ENCODE data around the gene ETS1.

Gene ETS1

DNA sequence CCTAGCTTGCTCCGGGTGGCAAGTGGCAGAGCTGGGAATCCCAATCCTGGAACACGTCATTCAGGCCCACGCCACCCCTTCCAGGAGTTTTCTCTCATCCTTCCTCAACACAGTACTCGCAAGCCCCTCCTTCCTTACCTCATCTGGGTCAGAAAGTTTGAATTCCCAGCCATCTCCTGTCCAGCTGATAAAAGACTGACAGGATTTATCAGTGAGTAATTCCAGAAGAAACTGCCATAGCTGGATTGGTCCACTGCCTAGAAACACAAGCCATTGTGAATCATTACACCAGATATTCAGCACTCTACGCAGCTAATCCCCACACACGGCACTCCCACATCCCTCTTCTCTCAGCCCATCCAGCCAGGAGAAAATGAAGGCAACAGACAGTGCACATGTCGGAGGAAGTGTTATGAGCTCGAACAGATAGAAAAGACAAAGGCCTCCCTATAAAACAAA lies 124.0 kb downstream of the ETS1 start:
- TF ChIP-seq, protein P1, sequence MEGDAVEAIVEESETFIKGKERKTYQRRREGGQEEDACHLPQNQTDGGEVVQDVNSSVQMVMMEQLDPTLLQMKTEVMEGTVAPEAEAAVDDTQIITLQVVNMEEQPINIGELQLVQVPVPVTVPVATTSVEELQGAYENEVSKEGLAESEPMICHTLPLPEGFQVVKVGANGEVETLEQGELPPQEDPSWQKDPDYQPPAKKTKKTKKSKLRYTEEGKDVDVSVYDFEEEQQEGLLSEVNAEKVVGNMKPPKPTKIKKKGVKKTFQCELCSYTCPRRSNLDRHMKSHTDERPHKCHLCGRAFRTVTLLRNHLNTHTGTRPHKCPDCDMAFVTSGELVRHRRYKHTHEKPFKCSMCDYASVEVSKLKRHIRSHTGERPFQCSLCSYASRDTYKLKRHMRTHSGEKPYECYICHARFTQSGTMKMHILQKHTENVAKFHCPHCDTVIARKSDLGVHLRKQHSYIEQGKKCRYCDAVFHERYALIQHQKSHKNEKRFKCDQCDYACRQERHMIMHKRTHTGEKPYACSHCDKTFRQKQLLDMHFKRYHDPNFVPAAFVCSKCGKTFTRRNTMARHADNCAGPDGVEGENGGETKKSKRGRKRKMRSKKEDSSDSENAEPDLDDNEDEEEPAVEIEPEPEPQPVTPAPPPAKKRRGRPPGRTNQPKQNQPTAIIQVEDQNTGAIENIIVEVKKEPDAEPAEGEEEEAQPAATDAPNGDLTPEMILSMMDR (IDR thresholded peaks at IDR 0.05; ENCODE audit: poor library complexity, severe bottlenecking) = no peak
- Histone ChIP-seq H3K27me3 (ENCODE audit: insufficient read depth, poor library complexity, severe bottlenecking) (no peaks in the 10 kb centered on the region), H3K4me3 (ENCODE audit: severe bottlenecking) (no peak overlapping the region), H3K36me3 (ENCODE audit: low read depth) (peaks cover 93% of the 10 kb centered on the region), H3K4me1 (ENCODE audit: insufficient read depth, poor library complexity, severe bottlenecking) (peaks cover 7% of the 10 kb centered on the region), H3K9me3 (ENCODE audit: severe bottlenecking) (no peaks in the 10 kb centered on the region), H3K27ac (ENCODE audit: poor library complexity, severe bottlenecking) (peak overlapping the region; percentile 0)
- DNase-seq (ENCODE audit: low spot score) (no peak), ATAC-seq (ENCODE audit: low read depth) (no peak)

DNA sequence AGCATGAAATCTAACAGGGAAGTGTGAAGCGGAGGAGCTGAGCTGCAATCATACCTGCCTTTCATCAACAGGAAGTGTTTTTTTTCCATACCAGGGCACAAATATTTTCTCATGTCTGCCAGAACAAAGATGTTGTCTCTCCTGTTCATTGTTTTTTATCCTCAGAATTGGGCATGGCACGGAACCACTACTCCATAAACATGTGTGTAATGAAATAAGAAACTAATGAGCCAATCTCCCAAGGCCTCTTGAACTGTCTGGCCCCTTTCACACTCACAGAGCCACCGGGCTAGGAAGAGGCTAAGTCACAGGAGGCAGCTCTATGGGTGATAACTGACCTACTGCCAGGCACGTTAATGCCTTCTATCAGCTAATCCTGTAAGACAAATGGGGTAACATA lies 124.4 kb downstream of the ETS1 start:
- Histone ChIP-seq H3K4me1 (ENCODE audit: insufficient read depth, poor library complexity, severe bottlenecking) (peaks cover 7% of the 10 kb centered on the region), H3K27ac (ENCODE audit: poor library complexity, severe bottlenecking) (peak overlapping the region; percentile 0), H3K4me3 (ENCODE audit: severe bottlenecking) (no peak overlapping the region), H3K9me3 (ENCODE audit: severe bottlenecking) (no peaks in the 10 kb centered on the region), H3K36me3 (ENCODE audit: low read depth) (peaks cover 93% of the 10 kb centered on the region), H3K27me3 (ENCODE audit: insufficient read depth, poor library complexity, severe bottlenecking) (no peaks in the 10 kb centered on the region)
- DNase-seq (ENCODE audit: low spot score) (no peak), ATAC-seq (ENCODE audit: low read depth) (no peak)
- TF ChIP-seq, protein P1 (IDR thresholded peaks at IDR 0.05; ENCODE audit: poor library complexity, severe bottlenecking) = no peak

DNA sequence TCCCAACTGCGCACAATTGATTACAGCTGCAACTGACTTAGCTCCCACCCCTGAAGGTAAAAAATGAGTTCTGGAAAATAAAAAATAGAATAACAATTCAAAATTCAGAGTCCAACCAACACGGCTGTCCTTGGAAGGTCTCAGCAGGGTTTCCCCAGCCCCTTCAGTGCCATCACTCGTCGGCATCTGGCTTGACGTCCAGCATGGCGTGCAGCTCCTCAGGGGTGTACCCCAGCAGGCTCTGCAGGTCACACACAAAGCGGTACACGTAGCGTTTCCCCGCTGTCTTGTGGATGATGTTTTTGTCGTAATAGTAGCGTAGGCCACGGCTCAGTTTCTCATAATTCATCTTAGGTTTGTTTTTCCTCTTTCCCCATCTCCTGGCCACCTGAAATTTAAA lies 125.2 kb downstream of the ETS1 start:
- no peaks in the 10 kb centered on the region for H3K27me3 ChIP-seq (ENCODE audit: insufficient read depth, poor library complexity, severe bottlenecking)
- DNase-seq (ENCODE audit: low spot score) (no peak), ATAC-seq (ENCODE audit: low read depth) (no peak)
- H3K9me3 ChIP-seq (ENCODE audit: severe bottlenecking) = no peaks in the 10 kb centered on the region
- H3K36me3 ChIP-seq (ENCODE audit: low read depth) = peaks cover 95% of the 10 kb centered on the region
- H3K4me1 ChIP-seq (ENCODE audit: insufficient read depth, poor library complexity, severe bottlenecking) = peaks cover 7% of the 10 kb centered on the region
- TF ChIP-seq, protein P1 (IDR thresholded peaks at IDR 0.05; ENCODE audit: poor library complexity, severe bottlenecking) = no peak
- no peak overlapping the region for H3K27ac ChIP-seq (ENCODE audit: poor library complexity, severe bottlenecking)
- H3K4me3 ChIP-seq (ENCODE audit: severe bottlenecking) = no peak overlapping the region

DNA sequence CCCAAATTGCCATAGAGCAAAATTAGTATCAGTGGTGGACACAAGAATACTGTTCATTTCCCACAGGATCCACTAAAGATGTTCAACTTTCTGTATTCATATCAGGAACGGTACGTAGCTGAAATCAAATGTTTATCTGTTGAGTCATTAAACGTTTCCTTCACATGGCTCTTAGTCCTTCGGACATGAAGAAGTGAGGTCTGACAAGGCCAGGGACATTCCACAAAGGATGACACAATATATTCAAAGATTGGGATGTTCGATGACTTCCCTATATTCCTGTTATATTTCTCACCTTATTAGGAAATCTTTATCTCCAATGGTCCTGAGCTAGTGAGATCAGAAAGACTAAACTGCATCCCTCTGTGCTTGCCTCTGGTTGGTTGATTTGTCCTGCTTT lies 129.0 kb downstream of the ETS1 start:
- Histone ChIP-seq H3K27me3 (ENCODE audit: insufficient read depth, poor library complexity, severe bottlenecking) (no peaks in the 10 kb centered on the region), H3K27ac (ENCODE audit: poor library complexity, severe bottlenecking) (peak overlapping the region; percentile 42), H3K9me3 (ENCODE audit: severe bottlenecking) (no peaks in the 10 kb centered on the region), H3K4me3 (ENCODE audit: severe bottlenecking) (no peak overlapping the region), H3K36me3 (ENCODE audit: low read depth) (peaks cover 60% of the 10 kb centered on the region), H3K4me1 (ENCODE audit: insufficient read depth, poor library complexity, severe bottlenecking) (peaks cover 12% of the 10 kb centered on the region)
- DNase-seq (ENCODE audit: low spot score) (no peak), ATAC-seq (ENCODE audit: low read depth) (peak; percentile 49)
- TF ChIP-seq, protein P1 (IDR thresholded peaks at IDR 0.05; ENCODE audit: poor library complexity, severe bottlenecking) = no peak

DNA sequence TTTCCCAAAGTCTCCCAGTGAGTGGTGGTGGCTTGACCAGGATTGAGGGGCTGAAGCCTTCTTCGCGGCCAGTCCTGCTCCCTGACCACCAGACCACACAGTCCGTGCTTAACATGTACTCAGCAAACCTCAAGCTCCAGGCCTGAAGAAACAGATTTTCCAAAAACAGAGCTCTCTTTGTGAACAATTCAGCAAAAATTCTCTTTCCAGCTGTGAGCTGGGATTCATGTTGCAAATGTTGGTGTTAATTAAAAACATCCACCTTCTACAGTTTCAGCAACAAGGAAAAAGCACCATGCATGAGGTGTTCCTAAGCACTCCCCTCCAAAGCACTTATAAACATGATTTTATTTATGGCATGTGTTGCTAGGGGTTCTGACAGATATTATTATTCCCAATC lies 129.5 kb downstream of the ETS1 start:
- ATAC-seq (ENCODE audit: low read depth) = no peak
- Histone ChIP-seq H3K36me3 (ENCODE audit: low read depth) (peaks cover 56% of the 10 kb centered on the region), H3K27me3 (ENCODE audit: insufficient read depth, poor library complexity, severe bottlenecking) (no peaks in the 10 kb centered on the region), H3K9me3 (ENCODE audit: severe bottlenecking) (no peaks in the 10 kb centered on the region), H3K27ac (ENCODE audit: poor library complexity, severe bottlenecking) (peak overlapping the region; percentile 42), H3K4me3 (ENCODE audit: severe bottlenecking) (no peak overlapping the region), H3K4me1 (ENCODE audit: insufficient read depth, poor library complexity, severe bottlenecking) (peaks cover 15% of the 10 kb centered on the region)
- DNase-seq (ENCODE audit: low spot score) = no peak
- TF ChIP-seq, protein P1 (IDR thresholded peaks at IDR 0.05; ENCODE audit: poor library complexity, severe bottlenecking) = no peak
